Choroid plexus epithelial cell (primary cell): Measurements from ENCODE around the gene LRFN2.

Experiments used
- DNase-seq: peaks from one replicate; pipeline ENCODE4 v3.0.0-alpha.2; 2010; ENCODE audit warnings: low read depth
- H3K4me3 ChIP-seq: 2 replicates; pipeline ENCODE4 v1.5.1; 2011; ENCODE audit warnings: low read depth, mild to moderate bottlenecking, control low read depth, low read length, moderate library complexity
- TF ChIP-seq, protein P1 (sequence below): conservative IDR thresholded peaks from 2 replicates; pipeline ENCODE4 v1.5.1; 2011; ENCODE audit warnings: low read depth, mild to moderate bottlenecking, control low read depth, inconsistent platforms, low read length, moderate library complexity

Gene LRFN2

DNA sequence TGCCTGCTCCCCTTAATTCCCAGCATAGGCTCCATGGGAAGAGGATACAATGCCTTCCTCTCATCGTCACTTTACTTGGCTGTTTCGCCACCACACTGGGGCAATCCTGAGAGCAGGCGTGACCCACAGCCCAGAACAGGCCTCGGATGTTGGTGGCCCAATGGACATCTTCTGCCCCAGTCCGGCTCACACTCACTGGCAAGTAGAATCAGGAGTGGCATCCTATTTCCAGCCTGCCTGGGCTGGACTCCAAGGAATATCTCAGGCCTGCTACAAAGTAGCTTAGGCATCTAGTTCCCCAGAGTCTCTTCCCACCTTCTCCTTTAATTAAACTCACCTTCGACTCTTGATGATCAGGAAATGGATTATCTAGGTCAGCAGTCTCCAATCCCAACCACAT is 110.5 kb downstream of the LRFN2 start:
- TF ChIP-seq, protein P1, sequence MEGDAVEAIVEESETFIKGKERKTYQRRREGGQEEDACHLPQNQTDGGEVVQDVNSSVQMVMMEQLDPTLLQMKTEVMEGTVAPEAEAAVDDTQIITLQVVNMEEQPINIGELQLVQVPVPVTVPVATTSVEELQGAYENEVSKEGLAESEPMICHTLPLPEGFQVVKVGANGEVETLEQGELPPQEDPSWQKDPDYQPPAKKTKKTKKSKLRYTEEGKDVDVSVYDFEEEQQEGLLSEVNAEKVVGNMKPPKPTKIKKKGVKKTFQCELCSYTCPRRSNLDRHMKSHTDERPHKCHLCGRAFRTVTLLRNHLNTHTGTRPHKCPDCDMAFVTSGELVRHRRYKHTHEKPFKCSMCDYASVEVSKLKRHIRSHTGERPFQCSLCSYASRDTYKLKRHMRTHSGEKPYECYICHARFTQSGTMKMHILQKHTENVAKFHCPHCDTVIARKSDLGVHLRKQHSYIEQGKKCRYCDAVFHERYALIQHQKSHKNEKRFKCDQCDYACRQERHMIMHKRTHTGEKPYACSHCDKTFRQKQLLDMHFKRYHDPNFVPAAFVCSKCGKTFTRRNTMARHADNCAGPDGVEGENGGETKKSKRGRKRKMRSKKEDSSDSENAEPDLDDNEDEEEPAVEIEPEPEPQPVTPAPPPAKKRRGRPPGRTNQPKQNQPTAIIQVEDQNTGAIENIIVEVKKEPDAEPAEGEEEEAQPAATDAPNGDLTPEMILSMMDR = no peak
- DNase-seq = no peak
- no peak overlapping the region for H3K4me3 ChIP-seq

DNA sequence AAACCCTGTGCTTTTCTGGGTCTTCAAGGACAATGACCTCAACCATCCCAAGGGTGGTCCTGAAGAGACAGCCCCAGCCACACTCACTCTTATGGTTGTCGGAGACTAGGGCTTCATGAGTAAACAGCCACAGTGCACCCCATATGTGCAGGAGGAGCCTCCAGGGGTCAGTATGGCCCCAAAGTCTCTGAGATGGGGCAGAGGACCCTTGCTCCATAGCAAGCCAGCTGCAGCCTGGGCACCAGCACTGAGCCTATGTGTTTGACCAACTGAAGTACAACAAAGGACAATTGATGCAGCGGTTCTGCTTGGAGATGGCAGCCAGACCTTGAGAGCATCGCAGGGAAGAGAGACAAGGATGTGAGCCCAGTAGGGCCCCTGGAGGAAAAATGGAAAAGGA is 112.2 kb downstream of the LRFN2 start:
- no peak for DNase-seq
- no peak overlapping the region for H3K4me3 ChIP-seq
- TF ChIP-seq, protein P1 = no peak

DNA sequence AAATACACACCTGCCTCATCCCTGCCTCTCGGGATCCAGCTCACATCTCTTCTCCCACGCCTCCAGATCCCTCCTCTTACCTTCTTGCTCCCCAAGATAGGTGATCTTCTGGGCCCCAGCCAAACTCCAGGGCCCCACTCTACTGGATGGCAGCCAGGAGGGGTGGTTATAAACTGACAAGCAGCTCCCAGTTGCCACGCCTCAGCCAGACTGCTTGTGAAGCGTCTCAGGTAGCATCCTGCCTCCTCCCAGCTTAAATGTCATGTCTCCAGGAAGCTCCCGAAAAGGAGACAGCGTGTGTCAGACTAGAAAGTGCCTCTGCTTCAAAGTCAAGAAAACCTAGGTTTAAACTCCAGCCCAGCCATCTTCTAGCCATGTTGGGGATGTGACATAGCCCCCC is 114.1 kb downstream of the LRFN2 start:
- no peak overlapping the region for H3K4me3 ChIP-seq
- TF ChIP-seq, protein P1 = no peak
- no peak for DNase-seq

DNA sequence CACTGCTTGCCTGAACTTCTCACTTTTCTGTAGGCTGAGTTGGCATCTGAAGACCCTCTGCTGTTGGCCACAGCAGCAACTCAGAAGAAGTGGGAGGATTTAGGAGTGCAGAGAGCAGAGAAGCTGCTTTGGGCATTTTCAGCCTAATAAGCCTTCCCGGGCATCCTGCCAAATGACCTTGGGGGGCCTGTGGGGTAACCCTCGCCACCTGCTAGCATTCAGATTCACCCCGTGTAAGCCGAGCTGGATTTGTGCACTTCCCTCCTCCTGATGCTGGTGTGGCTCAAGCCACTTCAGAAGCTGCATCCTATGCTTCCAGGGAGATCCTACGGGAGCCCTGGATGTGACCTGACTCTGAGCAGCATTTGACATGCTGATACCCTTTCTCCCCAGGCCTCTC is 114.8 kb downstream of the LRFN2 start:
- TF ChIP-seq, protein P1 = no peak

DNA sequence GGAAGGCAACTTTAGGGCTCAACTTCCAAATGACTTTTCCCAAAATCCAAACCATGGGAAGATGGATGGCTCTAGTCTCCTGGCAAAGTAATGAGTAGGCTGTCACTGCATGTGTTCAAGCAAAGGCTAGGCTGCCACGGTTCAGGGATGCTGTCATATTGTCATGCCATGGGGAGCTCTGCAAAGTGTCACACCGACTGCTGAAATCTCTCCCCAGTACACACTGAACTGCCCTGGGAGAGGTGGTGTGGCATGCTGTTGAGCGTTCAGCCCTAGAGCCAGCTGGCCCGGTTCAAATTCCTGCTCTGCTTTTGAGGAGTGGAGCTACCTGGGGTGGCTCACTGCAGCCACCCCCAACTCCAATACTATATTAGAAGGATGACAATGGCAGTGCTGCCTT is 115.9 kb downstream of the LRFN2 start:
- TF ChIP-seq, protein P1 = no peak
- no peak for DNase-seq
- H3K4me3 ChIP-seq = no peak overlapping the region

More for the DNA sequence above, 114.8 kb downstream of the LRFN2 start:
- DNase-seq = no peak
- H3K4me3 ChIP-seq = no peak overlapping the region

DNA sequence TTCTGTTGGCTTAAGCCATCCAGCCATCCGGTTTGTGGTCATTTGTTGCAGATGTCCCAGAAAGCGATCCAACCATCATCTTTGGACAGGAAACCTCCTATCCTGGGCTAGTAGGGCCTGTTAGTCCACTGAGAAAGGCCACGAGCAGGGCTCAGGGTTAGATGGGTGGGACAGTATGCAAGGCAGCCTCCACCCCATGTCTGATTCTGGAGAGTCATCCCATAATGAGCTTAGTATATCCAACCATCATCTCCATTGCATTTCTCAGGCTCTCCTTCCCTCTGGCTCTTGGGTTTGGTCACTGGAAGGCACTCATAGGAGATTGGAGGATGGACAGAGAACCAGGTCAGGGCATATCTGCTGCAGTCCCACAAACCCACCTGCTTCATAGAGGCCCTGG is 117.8 kb downstream of the LRFN2 start:
- no peak overlapping the region for H3K4me3 ChIP-seq
- TF ChIP-seq, protein P1 = no peak
- no peak for DNase-seq

DNA sequence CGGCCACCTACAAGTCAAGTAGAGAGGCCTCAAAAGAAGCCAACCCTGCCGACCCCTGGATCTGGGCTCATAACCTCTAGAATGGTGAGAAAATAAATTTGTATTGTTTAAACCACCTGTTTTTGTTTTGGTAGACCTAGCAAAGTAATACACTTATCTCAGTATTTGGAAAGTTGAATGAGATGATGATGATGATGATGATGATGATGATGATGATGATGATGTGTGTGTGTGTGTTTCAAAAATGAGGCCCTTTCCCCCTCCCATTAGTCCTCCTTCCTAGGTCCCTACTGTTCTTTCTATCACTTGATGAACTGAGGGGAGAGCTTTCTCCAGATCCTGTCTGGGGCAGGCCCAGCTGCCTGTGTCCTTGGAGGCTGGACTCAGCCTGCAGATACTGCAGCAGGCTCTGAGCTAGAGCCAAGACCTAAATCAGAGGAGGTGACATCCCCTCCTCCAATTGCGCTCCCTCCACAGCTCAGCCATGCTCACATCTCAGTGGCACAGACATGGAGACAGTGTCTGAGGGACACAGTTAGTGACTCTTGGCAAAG is 120.1 kb downstream of the LRFN2 start:
- TF ChIP-seq, protein P1 = no peak
- no peak overlapping the region for H3K4me3 ChIP-seq
- DNase-seq = no peak
